SK-N-SH (cell line): ENCODE measurements around the gene FMNL1. TPM values are rescaled to one million over a fixed set of nuclear protein-coding genes. Genes with fewer than 3 reads are reported as not detected.

ENCODE experiments used
- CTCF ChIA-PET: fragments of 300-600, 350-600 bp; formaldehyde crosslinking; extraction: SDS; loops from one replicate; lab custom pipeline; 2021; lab: Yijun Ruan, JAX
- POLR2A ChIA-PET: fragments of 350-600 bp; sonication (Branson Sonifier 250); formaldehyde crosslinking; extraction: SDS; loops from one replicate; lab custom pipeline; 2020; ENCODE audit warnings: antibody characterized with exemption, inconsistent platforms; lab: Yijun Ruan, JAX
- DNase-seq: peaks from one replicate; pipeline ENCODE4 v3.0.0; 2012
- H2AFZ ChIP-seq: fragments of 200-600 bp; sonication (generic); 2 replicates; pipeline ENCODE4 v1.8.1; 2016; ENCODE audit warnings: antibody characterized with exemption, mild to moderate bottlenecking, low read depth
- H3F3A ChIP-seq: fragments of 200-600 bp; sonication (generic); replicated peaks from 2 replicates; pipeline ENCODE3; 2016; ENCODE audit warnings: antibody characterized with exemption, mild to moderate bottlenecking; ENCODE audit not compliant: insufficient read depth
- H3K27ac ChIP-seq, 2 experiments: fragments of 200-500 bp in 1 of 2; fragments of 200-600 bp in 1 of 2; sonication (Bioruptor generic) in 1 of 2; sonication (generic), shearing (Covaris generic) in 1 of 2; 2 replicates each; pipeline versions ENCODE4 v1.5.1 to v1.6.1; 2014 to 2016; ENCODE audit warnings: low read depth in 2 of 2, inconsistent platforms in 1 of 2, low read length in 1 of 2, mild to moderate bottlenecking in 1 of 2, mixed read lengths in 1 of 2
- H3K27me3 ChIP-seq: fragments of 200-600 bp; sonication (generic), shearing (Covaris generic); 2 replicates; pipeline ENCODE4 v1.6.1; 2016; ENCODE audit warnings: mixed run types; ENCODE audit not compliant: insufficient read depth
- H3K36me3 ChIP-seq, 2 experiments: fragments of 200-500 bp in 1 of 2; fragments of 200-600 bp in 1 of 2; sonication (Bioruptor generic) in 1 of 2; sonication (generic) in 1 of 2; replicated peaks in 1 of 2; 2 replicates each; pipeline versions ENCODE3 to v1.5.1; 2014 to 2016; ENCODE audit warnings: low read length in 1 of 2, mild to moderate bottlenecking in 1 of 2; ENCODE audit not compliant: insufficient read depth in 2 of 2, control insufficient read depth in 1 of 2
- H3K4me1 ChIP-seq, 2 experiments: fragments of 200-500 bp in 1 of 2; fragments of 200-600 bp in 1 of 2; sonication (Bioruptor generic) in 1 of 2; sonication (generic), shearing (Covaris generic) in 1 of 2; 2 replicates each; pipeline versions ENCODE4 v1.5.1 to v1.6.1; 2014 to 2016; ENCODE audit warnings: low read depth in 1 of 2, low read length in 1 of 2, mixed run types in 1 of 2; ENCODE audit not compliant: insufficient read depth in 2 of 2, control insufficient read depth in 1 of 2
- H3K4me2 ChIP-seq: fragments of 200-600 bp; sonication (generic), shearing (Covaris generic); 2 replicates; pipeline ENCODE4 v1.6.1; 2017; ENCODE audit warnings: mixed run types
- H3K4me3 ChIP-seq, 2 experiments: fragments of 200-500 bp in 1 of 2; fragments of 200-600 bp in 1 of 2; sonication (Bioruptor generic) in 1 of 2; sonication (generic), shearing (Covaris generic) in 1 of 2; 2 replicates each; pipeline versions ENCODE4 v1.5.1 to v1.8.1; 2014 to 2016; ENCODE audit warnings: low read depth in 2 of 2, inconsistent platforms in 1 of 2, low read length in 1 of 2, mild to moderate bottlenecking in 1 of 2, mixed read lengths in 1 of 2, moderate library complexity in 1 of 2
- H3K79me2 ChIP-seq: fragments of 200-600 bp; sonication (generic); 2 replicates; pipeline ENCODE4 v1.8.1; 2017; ENCODE audit warnings: mild to moderate bottlenecking; ENCODE audit not compliant: insufficient read depth
- H3K9ac ChIP-seq: fragments of 200-600 bp; sonication (generic); 2 replicates; pipeline ENCODE4 v1.6.1; 2017; ENCODE audit warnings: mixed run types
- H3K9me2 ChIP-seq: fragments of 200-600 bp; sonication (generic); 2 replicates; pipeline ENCODE4 v1.6.1; 2017; ENCODE audit warnings: mixed run types
- H3K9me3 ChIP-seq: fragments of 200-600 bp; sonication (generic); 2 replicates; pipeline ENCODE4 v1.6.1; 2017; ENCODE audit warnings: mixed run types, mild to moderate bottlenecking, moderate library complexity
- H4K20me1 ChIP-seq: fragments of 200-600 bp; sonication (generic); 2 replicates; pipeline ENCODE4 v1.6.1; 2017; ENCODE audit warnings: mild to moderate bottlenecking, mixed run types; ENCODE audit not compliant: insufficient read depth
- CHD2 ChIP-seq: fragments of 150-350 bp; IDR thresholded peaks from 2 replicates; pipeline ENCODE4 v1.6.1; 2018; ENCODE audit warnings: low read length; ENCODE audit not compliant: partially characterized antibody
- CTCF ChIP-seq: fragments of 200-600 bp; sonication (generic); IDR thresholded peaks from 2 replicates; pipeline ENCODE4 v1.6.1; 2017; ENCODE audit warnings: antibody characterized with exemption, mild to moderate bottlenecking, moderate library complexity
- FOXJ3 ChIP-seq: sonication (generic); formaldehyde crosslinking; IDR thresholded peaks from 2 replicates; pipeline ENCODE4 v1.5.1; 2020; ENCODE audit warnings: mild to moderate bottlenecking, missing genetic modification reagents
- FOXM1 ChIP-seq: IDR thresholded peaks from 2 replicates; pipeline ENCODE4 v1.4.0; 2012; ENCODE audit warnings: low read depth, mild to moderate bottlenecking
- GABPA ChIP-seq: IDR thresholded peaks from 2 replicates; pipeline ENCODE4 v1.4.0; 2012; ENCODE audit warnings: low read depth, mild to moderate bottlenecking
- JUND ChIP-seq: IDR thresholded peaks from 2 replicates; pipeline ENCODE4 v1.4.0; 2012
- MXI1 ChIP-seq: IDR thresholded peaks from 2 replicates; pipeline ENCODE4 v1.6.1; 2012; ENCODE audit warnings: mild to moderate bottlenecking, low read depth, low read length, improper control_type of control experiment
- NRF1 ChIP-seq: IDR thresholded peaks from 2 replicates; pipeline ENCODE4 v1.6.1; 2012; ENCODE audit warnings: low read depth, mild to moderate bottlenecking, low read length
- RCOR1 ChIP-seq: fragments of 150-350 bp; IDR thresholded peaks from 2 replicates; pipeline ENCODE4 v1.6.1; 2017; ENCODE audit warnings: antibody characterized with exemption, low read length
- RFX5 ChIP-seq: IDR thresholded peaks from 2 replicates; pipeline ENCODE4 v1.6.1; 2012; ENCODE audit warnings: mild to moderate bottlenecking, improper control_type of control experiment, low read length
- SIN3A ChIP-seq: IDR thresholded peaks from 2 replicates; pipeline ENCODE4 v1.6.1; 2012; ENCODE audit warnings: low read depth, mild to moderate bottlenecking, low read length, moderate library complexity, borderline replicate concordance
- TAF1 ChIP-seq: IDR thresholded peaks from 2 replicates; pipeline ENCODE4 v1.6.1; 2012; ENCODE audit warnings: low read depth, mild to moderate bottlenecking, low read length, moderate library complexity, borderline replicate concordance
- USF1 ChIP-seq: IDR thresholded peaks from 2 replicates; pipeline ENCODE4 v1.4.0; 2012; ENCODE audit warnings: low read depth, borderline replicate concordance
- USF2 ChIP-seq: fragments of 150-350 bp; IDR thresholded peaks from 2 replicates; pipeline ENCODE4 v1.6.1; 2017; ENCODE audit warnings: antibody characterized with exemption, low read length, low read depth, borderline replicate concordance
- YY1 ChIP-seq: IDR thresholded peaks from 2 replicates; pipeline ENCODE4 v1.4.0; 2012; ENCODE audit warnings: low read depth, mild to moderate bottlenecking
- ZBTB33 ChIP-seq: IDR thresholded peaks from 2 replicates; pipeline ENCODE4 v1.4.0; 2012; ENCODE audit warnings: low read depth, borderline replicate concordance
- WGBS: methylation state at CpG from one replicate; pipeline ENCODE4 v1.1.6; 2017; ENCODE audit warnings: low lambda C conversion rate; 5-methylcytosine and 5-hydroxymethylcytosine counted together
- polyA plus RNA-seq, 3 experiments: library from polyadenylated mRNA; depleted of rRNA; stranded (reverse); fragments of >200 nt; gene quantifications; 2 replicates each; pipeline ENCODE4 v1.2.3, GENCODE V29; 2012

FMNL1 gene
- polyA plus RNA-seq, 1 of the 3 experiments (the other 2 are of a cell fraction): 2.8 TPM

GRCh38 chr17:45227101-45227925 is 5.6 kb downstream of the FMNL1 start:
- no peaks in the 10 kb centered on the region for H3K9me3 ChIP-seq
- peaks cover 2% of the 10 kb centered on the region for H3F3A ChIP-seq
- no peak overlapping the region for H3K9ac ChIP-seq
- 83% methylated on average over 8 of the region's 8 CpGs for WGBS
- no peaks in the 10 kb centered on the region for H3K79me2 ChIP-seq
- POLR2A ChIA-PET: no interaction called here
- no peak for DNase-seq
- TF ChIP-seq GABPA: no peak
- no peak for TF ChIP-seq YY1
- no peak for TF ChIP-seq NRF1
- no peak for TF ChIP-seq SIN3A
- no peak for TF ChIP-seq RCOR1
- no peak for TF ChIP-seq FOXM1
- TF ChIP-seq MXI1: no peak
- TF ChIP-seq JUND: no peak
- no peak for TF ChIP-seq RFX5
- no peak for TF ChIP-seq USF2
- no peak for TF ChIP-seq ZBTB33
- TF ChIP-seq, all 33 proteins: peak for 0
- Histone ChIP-seq H2AFZ (no peak overlapping the region), H3K27me3 (no peaks in the 10 kb centered on the region), H3K36me3 (no peaks in the 10 kb centered on the region), H3K4me2 (no peak overlapping the region), H4K20me1 (no peaks in the 10 kb centered on the region), H3K4me3 (no peak overlapping the region), H3K27ac (no peak overlapping the region), H3K4me1 (peaks cover 4 to 39% of the 10 kb centered on the region in 2 experiments; a peak in 2 of 4 replicates), H3K9me2 (no peaks in the 10 kb centered on the region)
- CTCF ChIA-PET: interaction anchor here (0.9 to 16.2 kb wide), 8 partner anchors 12 to 168 kb away, joined by 3 to 260 read pairs (median 16); partner anchors contain the start of genes ACBD4, HEXIM1 and HEXIM2

- H3K4me2 ChIP-seq: no peak overlapping the region
- no peak overlapping the region for H3K4me3 ChIP-seq
- H3F3A ChIP-seq: peaks cover 2% of the 10 kb centered on the region
- CTCF ChIA-PET: interaction anchor here (0.5 to 16.2 kb wide), 11 partner anchors 7 to 1032 kb away, joined by 3 to 232 read pairs (median 5); partner anchors contain the start of genes ACBD4, FMNL1, HEXIM1 and HEXIM2
- H3K36me3 ChIP-seq: no peaks in the 10 kb centered on the region
- H3K9ac ChIP-seq: no peak overlapping the region
- POLR2A ChIA-PET: no interaction called here
- 60% methylated on average over 10 of the region's 17 CpGs for WGBS
- DNase-seq: no peak
- H3K4me1 ChIP-seq: peaks cover 4 to 31% of the 10 kb centered on the region in 2 experiments; a peak in 2 of 4 replicates
- no peaks in the 10 kb centered on the region for H3K79me2 ChIP-seq
- H3K9me3 ChIP-seq: no peaks in the 10 kb centered on the region
- H4K20me1 ChIP-seq: no peaks in the 10 kb centered on the region
- no peak overlapping the region for H3K27ac ChIP-seq
- H3K9me2 ChIP-seq: no peaks in the 10 kb centered on the region
- no peak overlapping the region for H2AFZ ChIP-seq
- TF ChIP-seq MXI1: no peak
- no peak for TF ChIP-seq ZBTB33
- no peak for TF ChIP-seq RCOR1
- TF ChIP-seq FOXJ3 (CRISPR knock-in tag): no peak
- no peak for TF ChIP-seq CHD2
- no peak for TF ChIP-seq NRF1
- TF ChIP-seq CTCF: no peak
- TF ChIP-seq USF1: no peak
- TF ChIP-seq TAF1: no peak
- no peaks in the 10 kb centered on the region for H3K27me3 ChIP-seq
Measured at GRCh38 chr17:45227926-45228762, 6.5 kb downstream of the FMNL1 start.
